HG03196 (cell line): Measurements from ENCODE around the gene VAPB.

Experiments
- ATAC-seq: cut with Tn5 transposase; IDR thresholded peaks from one replicate; pipeline ENCODE4 v1.9.1; 2021; ENCODE audit not compliant: unreplicated experiment

Gene VAPB

GRCh38 chr20:58458342-58459057, 69.5 kb downstream of the VAPB start:
- peak; percentile 96 for ATAC-seq

DNA sequence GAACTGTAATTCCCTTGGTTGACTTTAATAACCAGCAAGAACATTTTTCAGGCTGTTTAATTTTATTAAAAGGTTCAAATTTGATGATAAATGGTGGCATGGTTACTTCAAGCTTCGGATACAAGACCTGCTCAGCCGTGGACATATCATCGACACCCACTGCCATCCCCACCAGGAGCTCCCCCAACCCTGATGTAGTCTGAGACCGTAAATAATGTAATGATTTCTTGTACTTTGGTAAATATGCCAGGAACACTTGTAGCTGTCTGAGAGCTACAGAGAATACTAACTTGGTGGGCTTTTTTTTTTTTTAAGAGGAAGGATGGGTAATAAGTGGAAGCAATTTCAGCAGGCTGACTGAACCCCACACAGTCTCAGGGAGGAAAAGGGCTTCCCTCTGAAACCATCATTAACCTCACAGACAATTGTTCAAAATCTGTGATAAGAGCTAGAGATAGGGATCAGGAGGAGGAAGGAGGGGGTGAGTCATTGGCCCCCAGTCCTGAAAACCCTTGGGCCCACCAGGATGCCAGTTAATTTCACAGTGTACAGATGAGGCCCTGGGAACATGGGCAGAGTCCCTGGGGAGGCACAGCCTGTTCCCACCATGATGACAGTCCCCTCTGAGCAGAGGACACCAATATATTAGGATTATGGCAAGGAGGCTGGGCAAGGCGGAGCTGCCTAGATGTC, 70.2 kb downstream of the VAPB start:
- no peak for ATAC-seq

- ATAC-seq, result no peak
Observed at GRCh38 chr20:58461104-58461503, 72.1 kb downstream of the VAPB start.

- ATAC-seq, result no peak
Observed at GRCh38 chr20:58461899-58462298, 72.9 kb downstream of the VAPB start.

- ATAC-seq, result no peak
Observed at GRCh38 chr20:58463256-58463655, 74.2 kb downstream of the VAPB start.

DNA sequence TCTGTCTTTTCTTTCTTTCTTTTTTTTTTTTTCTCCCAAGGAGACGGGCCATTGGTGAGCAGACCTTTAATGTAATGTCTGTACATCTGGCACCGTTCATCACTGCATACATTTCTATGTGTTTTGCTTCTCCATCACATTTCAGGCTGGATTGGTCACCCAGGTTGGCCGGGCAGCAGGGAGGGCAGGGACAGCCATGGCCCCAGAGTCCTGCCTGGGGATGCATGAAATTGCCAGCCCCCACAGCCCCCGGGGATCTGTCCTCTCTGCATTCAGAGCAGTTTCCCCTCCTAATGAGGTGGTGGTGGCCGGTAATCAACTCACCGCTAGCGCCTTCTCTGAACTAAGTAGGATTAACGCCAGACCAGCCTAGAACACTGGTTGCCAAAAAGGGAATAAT, 75.8 kb downstream of the VAPB start:
- no peak for ATAC-seq

GRCh38 chr20:58466095-58466708, 77.2 kb downstream of the VAPB start:
- no peak for ATAC-seq

DNA sequence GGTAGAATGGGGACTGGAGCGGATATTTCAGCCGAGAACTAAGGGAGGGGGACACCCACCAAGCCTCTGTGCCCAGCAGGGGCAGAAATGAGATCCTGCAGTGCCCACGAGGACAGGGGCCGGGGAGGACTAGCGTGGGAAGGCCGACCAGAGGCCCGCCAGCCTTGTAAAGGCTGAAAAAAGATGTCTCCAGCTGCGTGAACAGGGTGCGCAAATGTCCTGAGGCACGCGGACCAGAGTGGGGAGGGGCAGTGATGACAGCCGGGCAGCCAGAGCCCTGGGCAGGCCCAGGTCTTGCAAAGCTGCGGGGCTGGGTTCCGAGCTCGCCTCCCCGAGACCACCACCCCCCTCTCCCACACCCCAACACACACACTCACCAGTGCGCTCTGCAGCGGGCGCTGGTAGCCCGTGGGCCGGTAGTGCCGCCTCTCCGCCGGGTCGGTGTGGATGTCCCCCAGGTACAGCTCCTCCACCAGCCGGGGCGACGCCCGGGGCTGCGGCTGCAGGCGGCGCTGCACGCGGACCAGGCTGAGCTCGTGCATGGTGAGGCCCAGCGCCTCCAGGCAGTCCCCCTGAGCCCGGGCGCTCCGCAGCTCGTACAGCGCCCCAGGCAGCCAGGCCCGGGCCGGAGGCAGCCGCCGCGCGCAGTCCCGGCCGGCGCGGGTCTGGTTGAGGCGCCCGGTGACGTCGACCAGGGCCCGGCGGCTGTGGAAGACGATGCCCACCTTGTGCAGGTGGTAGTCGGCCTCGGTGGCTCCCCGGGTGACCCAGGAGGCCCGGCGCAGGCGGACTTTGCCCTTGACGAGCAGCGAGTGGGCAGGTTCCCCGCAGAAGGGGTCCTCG, 77.9 kb downstream of the VAPB start:
- ATAC-seq, result no peak

- ATAC-seq, result no peak
Observed at GRCh38 chr20:58467572-58468527, 78.8 kb downstream of the VAPB start.

DNA sequence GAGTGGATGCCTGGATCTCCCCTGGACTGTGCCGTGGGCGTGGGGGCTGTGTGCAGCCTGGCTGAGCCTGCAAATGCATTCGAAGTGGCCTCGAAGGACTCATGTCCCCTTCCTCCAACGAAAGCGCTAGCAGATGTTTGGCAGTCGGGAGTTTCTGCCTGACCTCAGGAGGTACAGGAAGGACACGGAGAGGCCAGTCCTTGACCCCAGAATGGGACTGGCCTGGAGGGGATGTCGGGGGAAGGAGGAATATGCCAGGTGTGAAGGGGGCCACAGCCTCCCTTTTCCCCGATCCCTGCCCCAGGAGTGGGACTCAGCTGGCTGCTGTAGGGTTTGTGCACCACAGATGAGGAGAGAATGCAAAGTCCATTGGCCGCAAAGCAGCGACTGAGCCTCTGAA, 80.6 kb downstream of the VAPB start:
- no peak for ATAC-seq

DNA sequence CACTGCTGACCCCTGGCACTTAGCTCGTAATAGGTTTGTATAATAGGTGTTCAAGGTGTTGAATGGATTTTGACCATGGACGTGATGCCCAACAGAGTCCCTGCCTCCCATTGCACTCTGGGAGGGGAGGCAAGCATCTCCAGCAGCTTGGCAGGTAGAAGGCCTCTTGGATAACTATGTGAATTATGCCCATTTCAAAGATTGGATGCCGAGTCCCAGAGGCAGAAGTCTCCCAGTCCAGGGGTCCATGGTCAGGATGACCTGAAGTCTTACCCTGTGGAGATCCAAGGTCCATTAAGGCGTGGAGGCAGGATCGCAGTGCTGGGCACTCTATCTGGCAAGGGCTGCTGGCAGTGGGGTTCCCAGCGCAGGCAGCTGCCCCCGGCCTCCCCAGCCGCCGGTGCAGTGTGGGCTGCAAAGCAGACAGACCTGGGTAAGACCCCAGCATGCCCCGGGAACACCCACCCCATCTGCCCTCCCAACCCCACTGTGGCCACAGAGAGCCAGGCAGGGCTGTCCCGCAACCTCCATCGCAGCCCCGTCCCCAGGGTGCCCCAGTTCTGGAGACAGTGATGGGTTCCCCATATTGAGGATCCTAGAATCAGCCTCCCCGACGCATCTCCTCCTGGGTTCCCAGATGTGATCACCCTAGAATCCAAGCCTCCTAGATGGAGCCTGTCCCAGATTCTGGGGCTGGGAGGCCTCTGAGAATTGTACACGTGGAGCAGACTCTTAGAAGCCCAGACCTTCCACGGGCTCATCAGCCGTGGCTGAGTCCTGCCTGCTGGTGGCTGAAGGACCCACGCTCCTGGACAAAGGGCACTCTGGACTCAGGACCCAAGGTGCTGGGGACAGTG, 81.5 kb downstream of the VAPB start:
- ATAC-seq, result no peak

- ATAC-seq, result no peak
Observed at GRCh38 chr20:58471193-58472164, 82.5 kb downstream of the VAPB start.

- ATAC-seq, result no peak
Observed at GRCh38 chr20:58472273-58473018, 83.4 kb downstream of the VAPB start.

DNA sequence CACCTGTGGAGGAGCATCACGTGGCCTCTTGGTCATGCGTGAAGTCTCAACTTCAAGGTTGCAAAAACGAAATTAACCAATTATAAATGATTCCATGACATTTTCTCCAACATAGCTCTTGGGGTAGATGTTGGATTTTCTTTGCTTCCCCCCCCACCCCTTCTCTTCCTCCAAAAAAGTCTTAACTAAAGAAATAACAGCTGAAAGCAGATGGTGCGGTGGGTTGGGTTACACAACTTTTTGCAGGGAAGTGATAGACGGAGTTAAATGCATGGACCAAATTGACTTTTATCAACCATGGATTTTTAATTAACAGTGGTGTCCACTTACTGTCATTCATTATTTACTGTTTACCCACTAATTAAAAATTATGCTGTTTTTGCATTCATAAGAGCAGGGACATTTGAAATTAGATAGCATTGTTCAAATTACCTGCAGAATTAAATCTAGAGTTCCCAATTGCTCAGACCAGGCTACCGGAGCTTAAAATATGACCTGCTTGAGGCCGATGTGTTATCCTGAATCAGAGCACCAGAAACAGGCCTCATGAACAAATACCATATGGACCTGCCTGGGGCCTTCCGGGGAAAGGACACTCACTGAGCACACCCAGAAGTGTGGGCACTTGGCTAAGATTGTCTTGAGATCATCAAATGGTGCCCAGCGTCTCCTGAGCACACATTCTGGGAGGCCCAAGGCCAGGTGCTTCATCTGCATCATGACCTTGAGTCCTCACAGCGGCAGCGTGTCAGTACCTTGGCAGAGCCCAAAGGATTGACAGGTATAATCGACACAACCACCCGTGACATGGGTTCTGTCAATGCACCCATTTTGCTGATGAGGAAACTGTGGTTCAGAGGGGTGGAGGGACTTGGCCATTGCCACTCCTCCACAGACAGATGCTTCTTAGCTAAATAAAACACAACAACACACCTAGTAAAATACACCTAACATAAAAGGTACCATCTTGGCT, 84.7 kb downstream of the VAPB start:
- ATAC-seq, result no peak

- no peak for ATAC-seq
Observed at GRCh38 chr20:58475466-58475865, 86.4 kb downstream of the VAPB start.

- ATAC-seq, result no peak
Observed at GRCh38 chr20:58478141-58478805, 89.2 kb downstream of the VAPB start.
